Measurements from ENCODE around the gene TRIM25. TPM values are rescaled to one million over a fixed set of nuclear protein-coding genes. Genes with fewer than 3 reads are reported as not detected.

The TRIM25 gene
- total RNA-seq, 2 experiments from 2014 or later, result 180 to 181 TPM

DNA sequence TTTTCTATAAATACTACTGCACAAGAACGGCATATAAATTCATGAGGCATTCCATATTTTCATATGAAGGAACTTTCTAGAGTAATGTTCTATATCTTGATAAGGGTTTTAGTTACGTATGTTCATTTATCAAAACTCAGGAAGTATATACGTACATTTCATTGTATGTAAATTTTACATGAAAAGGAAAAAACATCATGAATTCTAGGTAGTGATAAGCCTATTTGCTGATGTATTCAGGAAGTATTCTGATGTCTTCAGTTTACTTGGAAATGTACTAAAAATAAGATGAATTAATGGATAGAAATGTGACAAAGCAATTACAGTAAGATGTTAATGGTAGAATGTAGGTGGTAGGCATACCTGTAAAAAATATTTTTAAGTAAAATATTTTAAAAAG lies 75.2 kb downstream of the TRIM25 start:
- POLR2A ChIA-PET, result interaction anchor here (0.6 to 0.8 kb wide), 2 partner anchors 49 to 140 kb away, joined by 3 to 5 read pairs; no protein-coding TSS in a partner anchor
- H3K4me3 Mint-ChIP-seq, result peak overlapping the region; percentile 33
- CTCF ChIA-PET, result interaction anchor here (0.9 to 1.1 kb wide), 2 partner anchors 19 to 24 kb away, joined by 3 to 4 read pairs; no protein-coding TSS in a partner anchor
- DNase-seq, result no peak
- H3K9me3 Mint-ChIP-seq, result no peaks in the 10 kb centered on the region
- H3K27ac Mint-ChIP-seq, result peak overlapping the region; percentile 32
- peaks cover 45% of the 10 kb centered on the region for H3K36me3 Mint-ChIP-seq (ENCODE audit: low read depth)
- H3K27me3 Mint-ChIP-seq, result no peaks in the 10 kb centered on the region
- peaks cover 48% of the 10 kb centered on the region for H3K4me1 Mint-ChIP-seq

Other genes starting within 250 kb of the TRIM25 start
- 1 to 10 TPM; 4.1 to 4.2 TPM for gene C17orf67, start 80.1 kb downstream of the TRIM25 start, total RNA-seq
- gene DGKE, start 79.9 kb downstream of the TRIM25 start, total RNA-seq, result 10 to 100 TPM; 34.2 to 35.7 TPM
- 10 to 100 TPM; 16.2 to 17.2 TPM for gene COIL, start 47.0 kb upstream of the TRIM25 start, total RNA-seq
- 10 to 100 TPM; 25.0 to 27.1 TPM for gene SCPEP1, start 64.1 kb upstream of the TRIM25 start, total RNA-seq
- gene AKAP1, start 171.2 kb upstream of the TRIM25 start, total RNA-seq, result 10 to 100 TPM; 19.9 to 22.4 TPM

Data from activated CD4-positive, alpha-beta memory T cell treated with anti-CD3 and anti-CD28 coated beads, Interleukin-2, amount 10 ng/mL, durations not matched to agents 7 days and 5 days (primary cell).